Lung microvascular endothelial cell (primary cell): Measurements from ENCODE around the gene ALX4. TPM values are rescaled to one million over a fixed set of nuclear protein-coding genes. Genes with fewer than 3 reads are reported as not detected.

Source experiments
- DNase-seq, 2 donors: peaks; one replicate each; pipeline versions ENCODE4 v3.0.0 to v3.0.0-alpha.2; 2010; ENCODE audit warnings: low read depth in 2 of 2
- total RNA-seq: library from RNA; depleted of rRNA; stranded (reverse); fragments of >200 nt; gene quantifications from 2 replicates; pipeline ENCODE4 v1.2.1, GENCODE V29; 2014

ALX4 gene
- total RNA-seq, 1 donor from 2014 or later: not detected

DNA sequence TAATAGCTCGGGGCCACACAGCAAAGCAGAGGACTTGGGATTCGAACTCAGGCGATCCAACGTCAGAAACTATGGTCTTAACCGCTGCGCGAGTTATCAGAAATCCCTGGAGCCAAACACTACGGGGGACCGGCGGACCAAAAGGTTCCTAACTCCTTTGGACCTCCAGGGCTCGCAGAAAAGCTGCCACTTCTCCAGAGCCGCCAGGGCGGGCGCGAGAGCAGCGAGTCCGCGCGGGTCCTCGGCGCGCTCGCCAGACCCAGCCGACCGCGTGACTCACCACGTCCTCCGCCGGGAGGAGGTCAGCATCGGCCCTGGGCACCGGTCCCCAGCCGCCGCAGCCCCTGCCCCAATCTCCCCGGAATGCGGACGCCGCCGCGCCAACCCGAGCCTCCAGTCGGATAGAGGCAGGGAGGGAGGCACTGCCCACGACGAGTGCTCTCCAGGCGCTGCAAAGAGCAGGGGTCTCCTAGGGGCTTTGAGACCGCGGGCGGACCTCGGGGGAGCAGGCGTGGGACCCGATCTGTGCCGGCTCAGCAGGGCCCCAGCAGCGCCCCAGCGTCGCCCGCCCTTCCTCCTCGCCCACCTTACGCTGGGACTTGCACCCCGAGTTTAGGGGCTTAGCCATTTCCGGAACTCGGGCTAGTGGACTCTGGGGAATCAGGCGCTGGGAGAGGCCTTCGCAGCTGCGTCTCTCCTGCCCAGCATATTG lies 6.2 kb upstream of the ALX4 start:
- peak; percentile 12 to 33 for DNase-seq

DNA sequence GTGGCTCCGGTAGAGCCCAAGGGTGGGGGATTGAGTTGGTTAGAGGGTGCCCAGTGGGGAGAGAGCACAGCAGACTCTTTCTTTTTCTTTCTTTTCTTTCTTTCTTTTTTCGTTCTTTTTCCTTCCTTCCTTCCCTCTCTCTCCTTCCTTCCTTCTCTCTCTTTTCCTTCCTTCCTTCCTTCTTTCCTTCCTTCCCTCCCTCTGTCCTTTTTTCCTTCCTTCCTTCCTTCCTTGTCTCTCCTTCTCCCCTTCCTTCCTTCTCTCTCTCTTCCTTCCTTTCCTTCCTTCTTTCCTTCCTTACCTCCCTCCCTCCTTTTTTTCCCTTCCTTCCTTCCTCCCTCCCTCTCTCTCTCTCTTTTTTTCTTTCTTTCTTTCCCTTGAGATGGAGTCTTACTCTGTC lies 4.8 kb upstream of the ALX4 start:
- no peak for DNase-seq

DNA sequence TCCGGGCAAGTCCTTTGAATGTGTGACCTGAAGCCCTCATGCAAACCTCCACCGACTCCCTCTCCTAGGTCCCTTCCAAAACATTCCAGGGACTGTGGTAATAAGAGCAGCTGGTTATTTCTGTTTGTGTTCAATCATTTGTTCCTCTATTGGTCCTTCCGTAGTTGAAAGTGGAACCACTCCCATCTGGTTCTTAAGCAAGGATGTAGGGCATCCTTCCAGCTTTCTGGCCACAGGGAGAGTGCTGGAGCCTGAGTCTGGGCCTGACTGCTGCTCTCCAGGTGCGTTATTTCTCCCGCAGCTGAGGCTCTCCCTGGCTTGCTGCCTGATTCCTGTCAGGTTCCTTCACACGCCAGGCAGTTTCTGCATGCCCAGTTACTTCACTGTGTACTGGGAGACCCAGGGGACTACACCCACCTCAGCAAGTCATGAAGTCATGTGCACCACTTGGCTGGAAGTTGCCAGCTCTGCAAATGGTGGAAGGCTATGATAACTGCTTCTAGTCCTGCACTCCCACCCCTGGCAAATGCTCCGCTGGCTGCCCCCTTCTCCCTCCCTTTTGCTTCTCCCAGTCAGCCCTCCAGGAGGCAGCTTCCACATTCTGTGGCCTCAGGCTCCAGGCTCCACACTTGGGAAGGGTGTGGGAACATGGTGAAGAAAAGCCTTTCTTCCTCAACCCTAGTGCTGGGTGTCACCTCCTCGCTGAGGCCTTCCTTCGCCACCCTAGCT lies 4.0 kb upstream of the ALX4 start:
- no peak for DNase-seq

DNA sequence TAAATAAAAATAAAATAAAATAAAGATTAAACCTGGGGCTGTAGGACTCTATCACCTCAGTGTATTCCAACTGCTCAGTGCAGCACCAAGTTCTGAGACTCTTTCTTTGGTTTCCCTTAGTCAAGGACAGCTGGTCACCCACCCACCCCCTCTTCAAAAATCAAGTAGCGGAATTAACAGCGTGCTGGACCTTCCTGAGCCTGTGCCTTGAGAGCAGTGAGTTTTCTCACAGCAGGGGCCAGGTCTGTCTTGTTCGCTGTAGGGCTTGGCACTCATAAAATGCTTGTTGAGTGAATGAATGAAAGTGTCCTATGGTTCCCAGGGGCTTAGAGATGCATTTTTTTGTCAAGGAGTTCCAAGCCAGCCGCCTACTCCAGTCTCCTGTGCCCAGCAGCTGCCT lies 2.9 kb upstream of the ALX4 start:
- no peak for DNase-seq

DNA sequence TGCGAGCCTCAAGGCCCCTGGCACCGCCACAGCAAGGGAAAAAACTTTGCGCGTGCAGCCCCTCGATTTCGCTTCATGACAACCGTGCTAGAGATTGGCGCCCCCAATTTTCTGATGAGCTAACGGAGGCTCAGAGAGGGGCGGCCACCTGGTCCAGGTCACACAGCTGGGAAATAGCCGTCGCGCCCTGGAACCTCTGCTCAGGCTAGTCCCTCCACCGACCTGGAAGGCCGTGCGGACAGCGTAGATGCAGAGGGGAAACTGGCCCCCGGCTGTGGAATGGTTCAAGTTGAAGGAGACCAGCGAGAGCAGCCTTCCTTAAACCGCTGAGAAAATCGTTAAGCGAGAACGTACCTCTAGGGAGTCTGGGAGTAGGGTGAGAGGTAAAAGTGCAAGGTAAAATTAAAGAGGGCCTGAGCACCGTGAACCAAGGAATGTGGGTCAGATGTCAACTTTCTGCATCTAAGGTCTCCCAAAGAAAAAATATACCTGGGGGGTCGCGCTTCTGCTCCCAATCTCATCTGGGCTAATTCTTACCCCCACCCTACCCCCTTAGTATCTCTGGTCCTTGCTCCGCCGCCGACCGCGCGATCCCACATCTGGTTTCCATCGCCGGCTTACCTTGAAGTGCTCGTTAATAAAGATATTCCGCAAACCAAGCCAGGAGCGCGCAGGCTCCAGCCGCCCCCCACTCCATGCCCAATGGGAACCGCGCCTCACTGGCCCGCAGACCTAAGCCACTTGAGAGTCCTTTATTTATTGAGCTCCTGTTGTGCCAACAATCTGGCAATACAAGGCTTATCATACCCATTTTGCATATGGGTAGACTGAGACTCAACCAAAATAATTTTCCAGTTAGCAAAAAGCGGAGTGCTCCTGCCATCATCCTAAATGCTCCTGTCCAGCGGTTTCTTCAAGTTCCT lies 1.7 kb upstream of the ALX4 start:
- DNase-seq: no peak

DNA sequence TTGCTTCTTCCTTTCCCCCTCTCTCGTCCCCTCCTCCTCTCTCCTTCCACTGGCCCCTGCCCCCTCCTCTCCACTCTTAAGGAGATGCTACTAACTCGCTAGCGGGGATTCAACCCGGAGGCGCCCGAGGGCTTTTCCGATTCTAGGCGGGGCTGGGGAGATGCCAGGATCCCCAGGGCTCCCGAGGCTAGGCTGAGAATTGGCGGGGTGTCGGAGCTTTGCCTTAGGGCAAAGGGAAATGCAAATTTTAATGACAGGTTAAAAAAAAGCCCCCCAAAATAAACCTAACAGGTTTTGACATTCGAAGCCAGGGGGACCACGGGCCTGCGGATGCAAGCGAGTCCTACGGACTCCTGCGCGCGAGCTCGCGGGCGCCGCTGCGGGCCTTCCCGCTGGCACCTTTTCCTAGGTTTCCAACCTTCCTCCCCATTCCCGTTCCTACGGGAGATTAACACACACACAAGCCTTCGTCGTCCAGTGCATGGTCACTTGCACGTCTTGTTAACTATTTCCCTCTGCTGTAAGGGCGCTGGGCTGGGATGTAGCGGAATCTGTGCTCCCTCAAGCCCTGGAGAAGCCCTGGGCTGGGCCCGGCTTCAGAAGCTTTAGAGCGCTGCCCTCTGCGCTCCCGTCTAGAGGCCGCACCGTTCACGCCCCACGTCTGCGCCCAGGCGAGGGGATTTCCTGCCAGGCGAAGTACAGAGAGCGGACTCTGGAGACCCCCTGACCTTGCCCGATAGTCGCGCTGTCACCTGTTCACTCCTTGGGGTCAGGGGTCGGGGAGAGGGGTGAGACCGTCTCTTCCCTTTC lies 729 bp upstream of the ALX4 start:
- DNase-seq: no peak

DNA sequence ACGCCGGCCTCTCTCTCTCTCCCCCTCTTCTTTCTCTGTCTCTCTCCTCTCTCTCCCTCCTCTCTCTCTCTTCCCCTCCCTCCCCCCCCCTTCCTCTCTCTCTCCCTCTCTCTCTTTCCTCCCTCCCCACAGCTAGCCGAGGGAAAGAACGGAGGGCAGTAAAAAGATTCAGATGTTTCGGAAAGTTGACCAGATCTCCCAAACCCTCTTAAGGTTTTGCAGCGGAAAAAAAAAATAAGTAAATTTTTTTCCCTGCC lies 195 bp upstream of the ALX4 start:
- no peak for DNase-seq

DNA sequence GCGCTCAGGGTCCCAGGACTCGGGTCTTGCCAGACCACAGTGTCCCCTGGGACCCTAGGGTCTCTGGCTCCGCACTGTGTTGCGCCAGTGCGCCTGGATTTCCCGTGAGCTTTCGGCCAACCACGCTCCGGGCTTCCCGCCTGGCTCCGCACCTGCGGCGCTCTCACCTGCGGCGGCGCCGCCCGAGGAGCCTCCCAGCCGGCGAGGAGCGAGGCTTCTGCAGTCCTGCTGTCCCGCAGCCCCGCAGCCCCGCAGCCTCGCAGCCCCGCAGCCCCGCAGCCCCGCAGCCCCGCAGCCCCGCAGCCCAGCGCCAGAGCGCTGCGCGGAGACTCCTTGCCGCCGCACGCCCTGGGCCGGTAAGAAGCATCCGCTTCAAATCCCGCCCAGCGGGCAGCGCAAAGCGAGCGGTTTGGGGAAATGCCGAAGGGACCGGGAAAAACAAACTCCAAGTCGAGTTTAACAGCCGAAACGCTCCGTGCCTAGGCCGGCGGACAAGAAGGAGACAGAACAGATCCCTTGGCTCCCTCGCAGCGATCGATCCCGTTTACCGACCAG lies 939 bp downstream of the ALX4 start:
- no peak for DNase-seq

DNA sequence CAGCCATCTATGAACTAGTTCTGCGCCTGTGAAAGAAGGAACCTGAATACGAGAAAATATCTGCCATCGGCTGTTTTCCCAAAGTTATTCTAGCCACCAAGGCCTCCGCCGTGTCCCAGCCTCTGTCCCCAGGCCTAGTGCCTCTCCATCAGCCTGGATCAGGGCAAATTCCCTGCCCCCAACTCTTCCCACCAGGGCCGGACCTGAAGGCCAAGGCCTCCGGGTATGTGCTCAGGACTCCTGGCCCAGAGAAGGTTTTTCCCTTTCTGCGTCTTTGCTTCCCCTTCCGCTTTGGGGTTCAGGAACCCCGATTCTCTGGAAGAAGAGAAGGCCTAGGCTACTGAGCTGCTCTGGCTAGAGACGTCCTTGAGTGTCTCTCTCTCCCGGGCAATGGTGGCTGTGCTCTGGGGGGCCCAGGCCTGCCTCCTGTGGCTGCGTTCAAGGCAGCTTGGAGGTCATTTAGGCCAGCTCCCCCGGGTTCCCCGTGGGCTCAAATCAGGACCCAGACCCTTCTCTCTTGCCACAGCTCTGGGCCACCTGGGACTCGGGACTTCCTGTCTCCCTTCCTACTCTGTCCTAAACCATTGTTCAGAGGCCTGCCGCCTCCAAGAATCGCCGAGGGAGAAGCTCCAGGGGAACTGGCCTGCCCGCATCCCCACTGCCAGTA lies 1.6 kb downstream of the ALX4 start:
- DNase-seq: no peak

DNA sequence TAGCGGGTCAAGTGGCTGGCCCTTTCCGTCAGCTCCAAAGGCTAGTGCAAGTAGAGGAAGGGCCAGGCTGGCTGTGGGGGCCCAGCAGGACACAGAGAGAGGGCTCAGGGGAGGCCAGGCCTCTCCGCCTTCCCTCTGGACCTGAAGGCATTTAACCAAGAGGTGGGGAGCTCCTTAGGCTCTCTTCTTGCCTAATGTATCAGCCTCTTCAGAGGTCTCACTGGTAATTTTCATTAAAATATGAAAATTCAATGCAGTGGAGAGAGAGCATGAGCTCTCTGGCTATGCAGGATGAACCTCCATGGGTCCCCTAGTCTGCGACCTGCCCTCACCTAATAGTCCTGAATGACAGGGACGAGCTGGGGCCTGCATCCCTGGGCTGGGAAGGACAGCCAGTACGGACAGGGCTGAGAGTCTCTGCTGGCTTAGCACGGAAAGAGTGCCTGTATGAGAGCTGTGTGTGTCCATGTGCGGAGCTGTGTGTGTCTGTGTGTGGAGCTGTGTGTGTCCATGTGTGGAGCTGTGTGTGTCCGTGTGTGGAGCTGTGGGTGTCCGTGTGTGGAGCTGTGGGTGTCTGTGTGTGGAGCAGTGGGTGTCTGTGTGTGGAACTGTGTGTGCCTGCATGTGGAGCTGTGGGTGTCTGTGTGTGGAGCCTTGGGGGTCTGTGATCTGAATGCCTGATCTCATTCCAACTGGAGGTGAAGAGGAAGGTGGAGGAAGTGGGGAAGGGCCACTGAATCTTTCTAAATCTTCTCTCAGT lies 2.4 kb downstream of the ALX4 start:
- no peak for DNase-seq

DNA sequence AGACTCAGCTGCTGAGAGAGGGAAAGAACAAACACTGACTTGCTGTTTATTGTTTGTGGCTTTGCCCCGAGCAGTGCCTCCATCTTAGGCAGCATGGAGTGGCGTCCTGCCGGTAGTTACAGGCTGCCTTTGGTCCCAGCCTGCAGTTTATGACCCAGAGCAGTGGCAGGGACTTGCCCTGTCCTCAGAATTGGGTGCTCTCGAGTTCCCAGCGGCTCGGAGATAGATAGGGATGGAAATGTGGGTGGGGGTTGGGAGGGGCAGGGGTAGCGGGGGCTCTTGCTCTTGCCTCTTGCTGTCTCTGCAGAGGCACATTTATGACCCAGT lies 3.1 kb downstream of the ALX4 start:
- DNase-seq: no peak

DNA sequence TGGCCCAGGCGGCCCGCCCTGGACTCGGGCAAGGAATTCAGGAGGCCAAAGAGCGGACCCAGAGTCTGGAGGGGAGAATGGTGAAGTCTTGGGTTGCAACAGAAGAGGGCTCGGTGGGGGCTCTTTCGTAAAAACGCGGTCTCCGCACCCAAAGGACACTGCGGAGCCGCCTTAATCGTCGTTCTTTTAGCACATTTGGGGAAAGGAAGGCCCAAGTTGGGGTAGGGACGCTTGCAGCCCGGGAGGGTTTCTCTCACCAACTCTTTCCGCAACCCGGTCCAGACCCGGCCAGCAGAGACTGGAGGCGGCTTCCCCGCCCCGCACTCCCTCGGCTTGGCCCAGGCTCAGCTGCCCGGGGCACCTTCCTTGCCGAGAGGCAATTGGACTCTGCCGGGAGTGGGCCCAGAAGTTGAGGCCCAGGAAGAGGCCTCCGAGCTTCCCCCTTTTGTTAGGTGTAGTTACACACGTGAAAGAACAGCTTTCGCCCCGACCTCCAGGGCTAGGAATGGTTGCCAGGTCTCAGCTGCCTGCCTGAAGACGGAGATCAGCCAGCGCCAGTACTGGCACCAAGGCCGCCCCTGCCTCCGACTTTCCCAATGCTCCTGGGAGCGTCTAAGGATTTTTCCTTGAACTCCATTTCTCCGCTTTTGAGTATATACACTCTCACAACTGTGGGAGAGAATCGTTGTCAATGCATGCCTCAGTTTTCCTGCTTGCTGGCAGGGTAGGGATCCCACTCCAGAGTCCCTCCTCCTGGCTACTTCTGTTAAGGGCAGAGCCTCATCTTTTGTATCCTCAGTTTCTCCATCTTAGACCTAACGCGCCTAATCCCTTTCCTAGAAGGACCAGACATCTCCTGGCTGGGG lies 3.7 kb downstream of the ALX4 start:
- DNase-seq: no peak

DNA sequence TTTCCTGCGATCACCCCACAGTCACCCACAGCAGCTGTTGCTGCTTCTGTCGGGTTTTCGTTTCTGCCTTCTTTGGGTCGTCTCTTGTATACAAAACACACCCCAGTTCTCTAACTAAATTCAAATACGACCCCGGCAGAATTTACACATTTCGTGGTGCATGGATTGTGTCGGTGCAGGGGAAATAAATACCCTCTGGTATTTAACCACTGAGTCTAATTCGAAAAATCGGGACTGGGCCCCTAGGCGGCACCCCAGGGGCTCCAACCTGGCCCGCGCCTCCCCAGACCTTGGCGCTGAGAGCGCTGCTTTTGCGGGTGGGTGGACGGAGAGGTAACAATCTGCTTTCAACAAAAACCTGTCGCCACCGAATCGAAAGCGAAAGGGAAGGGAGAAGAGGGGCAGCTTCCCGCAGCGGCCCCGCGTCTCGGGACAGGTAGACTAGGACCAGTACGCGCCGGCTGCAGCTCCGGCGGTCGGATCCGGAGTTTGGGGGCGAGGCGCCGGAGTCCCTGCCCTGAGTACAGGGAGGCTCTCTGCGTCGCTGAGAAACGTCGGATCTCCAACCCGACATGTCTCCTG lies 4.4 kb downstream of the ALX4 start:
- peak; percentile 29 to 59 for DNase-seq

DNA sequence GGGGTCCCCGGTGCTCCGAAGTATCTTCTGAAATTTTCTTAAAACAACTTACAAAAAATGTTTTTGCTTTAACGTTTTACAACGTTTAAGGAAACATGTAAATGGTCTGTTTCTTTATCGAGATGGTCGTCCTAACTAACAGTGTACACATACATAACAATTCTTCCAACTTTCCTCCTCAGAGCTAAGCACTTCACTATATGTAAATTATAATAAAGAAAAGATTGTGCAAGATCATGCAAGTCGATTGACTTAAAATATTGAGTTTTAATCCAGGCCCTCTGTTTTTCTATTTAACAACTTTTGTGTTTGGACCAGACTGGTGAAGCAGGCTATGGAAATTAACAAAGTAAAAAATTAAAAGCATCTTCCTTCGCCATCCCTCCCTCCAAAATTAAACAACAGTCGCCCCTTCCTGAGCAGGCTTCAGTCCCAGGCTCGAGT lies 4.9 kb downstream of the ALX4 start:
- peak in 1 of 2 donors; percentile 9 for DNase-seq

DNA sequence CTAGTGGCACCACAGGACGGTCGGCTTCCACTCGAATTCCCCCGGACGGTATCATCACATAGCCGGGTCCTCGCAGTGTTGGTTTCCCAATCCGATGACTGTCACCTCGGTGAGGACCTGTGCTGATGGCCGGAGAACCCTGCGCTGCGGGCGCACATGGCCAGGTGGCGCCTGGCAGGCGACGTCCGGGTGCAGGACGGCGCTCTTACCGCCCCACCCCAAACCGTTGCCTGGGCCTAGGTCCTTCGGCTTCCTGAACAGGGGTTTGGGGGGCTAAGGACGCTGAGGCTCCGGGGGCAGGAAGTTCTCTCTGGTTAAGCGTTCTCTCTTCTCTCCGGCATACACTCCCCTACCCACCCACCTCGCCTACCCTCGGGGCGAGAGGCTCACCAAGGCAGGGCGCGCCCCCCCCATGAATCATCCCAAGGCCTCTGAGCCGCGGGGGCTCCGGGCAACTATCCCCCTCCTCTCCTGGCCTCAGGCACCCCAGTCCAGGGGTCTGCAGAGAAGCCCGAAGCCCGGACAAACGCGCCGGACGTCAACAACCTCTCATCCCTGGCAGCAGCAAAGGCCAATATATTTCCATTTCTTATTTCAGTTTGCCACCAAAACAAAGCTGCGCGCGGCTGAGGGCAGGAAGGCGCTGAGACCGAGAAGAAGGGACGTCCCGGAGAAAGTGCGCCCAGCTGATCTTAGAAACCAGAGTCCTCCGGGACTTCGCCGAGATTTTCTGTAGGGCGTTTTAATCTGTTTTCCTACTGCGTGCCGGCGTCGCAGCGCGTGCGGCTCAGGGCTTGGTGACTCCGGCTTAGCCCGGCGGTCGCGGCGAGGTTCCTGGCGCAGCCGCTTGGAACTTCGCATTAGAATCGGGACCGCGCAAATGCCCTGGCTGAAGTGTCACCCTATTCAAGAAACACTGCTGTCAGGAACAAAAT lies 5.6 kb downstream of the ALX4 start:
- peak in 1 of 2 donors; percentile 25 for DNase-seq

DNA sequence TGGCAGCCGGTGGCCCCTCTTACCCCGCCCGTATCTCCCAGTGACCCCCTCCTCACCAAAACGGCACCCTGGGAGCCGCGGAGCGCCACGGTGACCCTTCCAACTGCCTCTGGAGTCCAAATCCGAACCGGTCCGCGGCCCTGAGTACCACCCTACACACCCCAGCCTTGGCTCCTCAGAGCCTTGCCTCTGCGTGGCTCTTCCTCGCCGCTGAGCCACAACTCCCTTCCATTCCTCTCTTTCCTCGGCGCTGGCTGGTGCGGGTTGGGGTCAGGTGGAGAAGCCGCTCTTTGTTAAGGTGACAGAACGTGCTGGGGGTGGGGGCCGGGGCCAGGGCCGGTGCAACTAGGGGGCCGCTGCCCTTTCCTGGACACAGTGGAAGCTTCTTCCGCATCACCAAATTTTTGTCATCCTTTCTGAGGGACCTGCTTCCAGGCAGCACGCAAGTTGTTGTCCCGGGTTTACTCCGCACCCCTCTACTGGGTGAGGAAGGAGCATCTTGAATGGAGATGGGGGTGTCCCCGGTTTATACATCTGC lies 6.5 kb downstream of the ALX4 start:
- no peak for DNase-seq

DNA sequence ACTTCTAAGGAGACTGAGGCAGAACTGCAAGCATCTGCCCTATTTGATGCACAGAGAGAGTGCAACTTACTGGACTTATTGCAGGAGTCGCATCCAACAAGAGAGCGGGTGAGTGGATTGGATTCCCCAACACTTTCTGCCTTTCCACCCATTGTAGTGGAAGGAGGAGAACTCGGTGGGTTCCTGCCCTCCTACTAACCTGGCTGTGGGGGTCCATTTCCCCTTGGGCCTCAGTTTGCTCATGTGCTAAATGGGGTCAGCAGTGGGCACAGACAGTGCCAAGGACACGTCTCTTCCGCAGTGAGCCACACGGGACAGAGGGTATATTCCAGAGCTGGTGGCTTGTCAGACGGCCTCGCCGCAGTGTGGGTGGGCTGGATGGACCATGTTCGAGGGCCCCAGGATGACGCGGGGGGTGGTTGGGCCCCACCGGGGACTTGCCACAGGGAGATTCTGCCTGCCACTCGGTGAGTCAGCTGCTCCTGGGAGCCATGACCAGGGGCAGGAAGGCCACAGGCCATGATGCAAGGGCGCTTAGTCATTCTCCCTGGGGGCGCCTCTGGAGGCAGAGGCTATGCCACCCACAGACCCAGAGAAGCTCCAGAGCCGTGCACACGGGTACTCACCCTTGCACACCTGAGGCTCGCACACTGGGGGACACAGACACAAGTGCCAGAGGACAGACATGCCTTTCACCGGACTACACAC lies 8.2 kb downstream of the ALX4 start:
- no peak for DNase-seq
